Effector memory CD4-positive, alpha-beta T cell (primary cell): ENCODE results near the gene XPO4.
"Not testable (repeated sequence)": the region's sequence is repeated elsewhere in the genome, so short reads cannot be mapped to it uniquely, and the experiment has no call there.

Source experiments
- DNase-seq, 3 donors: peaks; one replicate each; pipeline ENCODE4 v3.0.0-alpha.2; 2020
- H3K27ac ChIP-seq: 2 replicates; pipeline ENCODE4 v1.7.0; 2013; ENCODE audit warnings: mild to moderate bottlenecking, low read length, moderate library complexity; ENCODE audit not compliant: insufficient read depth, poor library complexity, severe bottlenecking
- H3K27me3 ChIP-seq: replicated peaks from 2 replicates; pipeline ENCODE4 v1.7.0; 2013; ENCODE audit warnings: mild to moderate bottlenecking, low read length; ENCODE audit not compliant: insufficient read depth, control insufficient read depth, poor library complexity, severe bottlenecking
- H3K36me3 ChIP-seq: 2 replicates; pipeline ENCODE4 v1.7.0; 2013; ENCODE audit warnings: mild to moderate bottlenecking, low read length, moderate library complexity; ENCODE audit not compliant: control insufficient read depth, insufficient read depth
- H3K4me1 ChIP-seq: 2 replicates; pipeline ENCODE4 v1.7.0; 2013; ENCODE audit warnings: low read length, mild to moderate bottlenecking; ENCODE audit not compliant: control insufficient read depth, insufficient read depth, poor library complexity, severe bottlenecking
- H3K4me3 ChIP-seq: 2 replicates; pipeline ENCODE4 v1.7.0; 2013; ENCODE audit warnings: low read length, low read depth, mild to moderate bottlenecking; ENCODE audit not compliant: insufficient read depth, poor library complexity, severe bottlenecking
- H3K9me3 ChIP-seq: 2 replicates; pipeline ENCODE4 v1.7.0; 2013; ENCODE audit warnings: mild to moderate bottlenecking, low read length, moderate library complexity; ENCODE audit not compliant: control insufficient read depth

Gene XPO4

DNA sequence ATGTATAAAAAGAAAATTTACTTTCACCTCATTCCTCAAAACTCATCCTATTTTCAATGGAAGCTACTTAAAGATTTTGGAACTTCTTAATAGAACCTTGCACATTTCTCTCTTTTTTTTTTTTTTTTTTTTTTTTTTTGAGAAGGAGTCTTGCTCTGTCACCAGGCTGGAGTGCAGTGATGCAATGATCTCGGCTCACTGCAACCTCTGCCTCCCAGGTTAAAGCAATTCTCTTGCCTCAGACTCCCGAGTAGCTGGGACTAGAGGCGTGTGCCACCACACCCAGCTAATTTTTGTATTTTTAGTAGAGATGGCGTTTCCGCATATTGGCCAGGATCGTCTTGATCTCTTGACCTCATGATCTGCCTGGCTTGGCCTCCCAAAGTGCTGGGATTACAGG is 40.9 kb downstream of the XPO4 start:
- not testable (repeated sequence) for H3K27ac ChIP-seq, H3K9me3 ChIP-seq, DNase-seq, H3K4me3 ChIP-seq, H3K27me3 ChIP-seq, H3K36me3 ChIP-seq, H3K4me1 ChIP-seq

DNA sequence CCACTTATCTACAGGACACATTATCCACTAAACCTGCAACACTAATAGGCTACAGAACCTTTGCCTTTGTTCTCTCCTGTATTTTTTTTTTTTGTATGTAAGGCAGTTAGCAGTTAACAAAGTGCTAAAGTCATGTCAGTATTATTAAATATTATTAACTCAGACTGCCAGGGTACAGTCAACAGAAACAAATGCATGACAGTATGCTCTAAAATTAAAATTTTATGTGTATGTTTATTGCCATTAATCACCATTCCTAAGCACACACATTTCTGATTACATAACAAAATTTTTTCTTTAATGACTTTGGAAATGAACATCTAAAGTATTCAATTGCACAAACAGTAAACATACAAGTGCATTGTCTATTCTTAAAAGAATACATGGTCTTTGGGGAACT is 41.7 kb downstream of the XPO4 start:
- peaks cover 9% of the 10 kb centered on the region for H3K36me3 ChIP-seq
- H3K27ac ChIP-seq = no peak overlapping the region
- no peaks in the 10 kb centered on the region for H3K9me3 ChIP-seq
- no peaks in the 10 kb centered on the region for H3K4me1 ChIP-seq
- H3K4me3 ChIP-seq = no peak overlapping the region
- H3K27me3 ChIP-seq = no peaks in the 10 kb centered on the region
- no peak for DNase-seq

DNA sequence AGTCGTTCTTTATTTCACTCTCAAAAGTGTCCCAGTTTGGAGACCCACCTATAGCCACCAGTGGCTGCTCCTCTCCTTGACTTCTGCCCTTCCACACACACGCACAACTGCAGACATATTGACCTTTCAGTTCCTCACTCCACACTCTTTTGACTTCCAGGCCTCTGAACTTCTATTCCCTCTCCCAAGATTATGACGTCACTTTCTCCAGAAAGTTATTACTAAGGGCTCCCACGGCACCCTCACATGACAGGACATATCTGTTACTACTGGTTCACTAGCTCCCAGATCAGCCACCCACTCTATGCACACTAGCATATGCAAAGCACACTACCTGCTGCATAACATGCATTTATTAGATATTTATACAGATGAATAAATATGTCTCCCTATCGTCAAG is 45.9 kb downstream of the XPO4 start:
- H3K27ac ChIP-seq = no peak overlapping the region
- H3K36me3 ChIP-seq = peaks cover under 1% of the 10 kb centered on the region
- no peaks in the 10 kb centered on the region for H3K27me3 ChIP-seq
- H3K4me1 ChIP-seq = no peaks in the 10 kb centered on the region
- no peak for DNase-seq
- H3K4me3 ChIP-seq = no peak overlapping the region
- H3K9me3 ChIP-seq = no peaks in the 10 kb centered on the region

DNA sequence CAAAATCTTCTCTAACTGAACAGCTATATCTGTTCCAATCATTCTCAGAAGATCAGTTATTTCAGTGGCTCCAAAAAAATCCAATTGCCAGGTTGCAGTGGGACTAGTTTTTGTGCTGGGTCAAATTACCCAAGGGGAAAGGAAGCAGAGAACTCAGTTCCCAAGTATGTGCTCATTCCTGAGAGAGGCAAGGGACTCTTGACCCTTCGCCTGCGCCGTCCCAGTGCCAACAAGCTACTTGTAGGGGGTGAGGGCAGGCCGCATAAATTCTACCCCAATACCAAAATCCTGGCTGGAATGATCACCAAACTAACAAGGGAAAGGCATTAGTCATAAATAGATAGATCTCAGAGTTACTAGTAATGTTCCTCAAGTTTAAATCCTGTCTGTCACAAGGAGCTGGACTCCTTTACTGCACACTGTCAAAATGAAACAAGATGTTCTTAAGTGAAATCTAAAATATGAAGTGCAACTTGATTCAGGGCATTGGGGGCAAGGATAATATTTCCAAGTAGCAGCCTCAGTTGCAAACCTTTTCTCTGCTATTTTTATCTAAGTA is 50.6 kb downstream of the XPO4 start:
- no peak overlapping the region for H3K4me3 ChIP-seq
- H3K27ac ChIP-seq = no peak overlapping the region
- no peaks in the 10 kb centered on the region for H3K4me1 ChIP-seq
- no peaks in the 10 kb centered on the region for H3K27me3 ChIP-seq
- H3K9me3 ChIP-seq = no peaks in the 10 kb centered on the region
- H3K36me3 ChIP-seq = no peaks in the 10 kb centered on the region
- DNase-seq = no peak

DNA sequence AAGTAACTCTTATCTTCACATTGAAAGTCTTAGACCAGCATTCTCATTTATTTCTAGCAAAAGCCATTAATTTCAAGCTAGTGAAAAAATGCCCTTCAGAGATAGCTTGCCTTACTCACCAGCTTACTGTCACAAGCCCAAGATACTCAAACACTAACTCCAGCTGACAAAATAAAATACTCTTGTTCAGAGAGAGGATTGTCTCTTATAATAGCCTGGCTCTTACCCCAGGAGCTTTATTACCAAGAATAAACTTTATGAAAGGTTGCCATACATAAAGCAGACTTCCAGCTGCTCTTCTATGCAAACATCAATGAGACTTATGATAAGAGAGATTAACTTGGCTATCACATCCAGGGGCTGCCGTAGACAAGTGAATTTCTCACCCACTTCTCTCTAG is 53.6 kb downstream of the XPO4 start:
- H3K36me3 ChIP-seq = no peaks in the 10 kb centered on the region
- no peaks in the 10 kb centered on the region for H3K9me3 ChIP-seq
- H3K27me3 ChIP-seq = no peaks in the 10 kb centered on the region
- no peak overlapping the region for H3K4me3 ChIP-seq
- no peaks in the 10 kb centered on the region for H3K4me1 ChIP-seq
- DNase-seq = no peak
- H3K27ac ChIP-seq = no peak overlapping the region

DNA sequence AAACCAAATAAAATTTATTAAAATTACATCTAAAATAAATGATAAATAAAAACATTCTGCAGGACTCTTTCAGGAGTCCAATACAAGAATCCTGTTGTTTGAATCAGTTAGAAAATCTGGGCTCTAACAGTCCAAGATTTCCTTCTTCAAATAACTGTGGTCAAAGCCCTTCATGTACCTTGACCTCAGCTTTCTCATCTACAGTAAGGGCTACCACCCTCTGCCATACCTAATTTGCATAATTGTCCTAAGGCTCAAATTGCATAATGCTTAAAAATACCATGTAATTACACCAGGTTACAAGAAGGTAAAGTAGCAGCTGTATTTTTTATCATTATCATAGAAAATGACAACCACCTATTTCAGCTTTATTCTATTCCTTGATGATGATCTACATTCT is 54.3 kb downstream of the XPO4 start:
- Histone ChIP-seq H3K4me3 (no peak overlapping the region), H3K4me1 (no peaks in the 10 kb centered on the region), H3K36me3 (no peaks in the 10 kb centered on the region), H3K27ac (no peak overlapping the region), H3K9me3 (no peaks in the 10 kb centered on the region), H3K27me3 (no peaks in the 10 kb centered on the region)
- DNase-seq = no peak

DNA sequence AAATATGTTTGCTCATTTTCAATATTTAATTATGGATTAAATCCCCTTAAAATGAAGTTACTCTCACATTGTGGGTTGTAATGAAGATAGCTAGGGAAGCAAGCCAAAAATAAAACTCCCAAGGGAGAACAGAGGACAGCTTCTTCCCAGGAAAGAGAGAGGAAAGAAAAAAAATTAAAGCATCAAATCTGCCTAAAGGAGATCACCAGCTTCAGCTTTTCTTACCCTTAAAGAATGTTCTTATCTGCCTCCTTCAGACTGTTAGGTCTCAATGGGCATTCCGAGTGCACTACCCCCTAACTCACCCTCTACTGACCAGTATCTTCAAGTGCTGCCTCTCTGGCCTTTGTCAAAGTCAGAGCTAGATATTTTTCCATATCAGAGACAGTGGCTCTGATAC is 55.2 kb downstream of the XPO4 start:
- Histone ChIP-seq H3K4me3 (no peak overlapping the region), H3K27ac (no peak overlapping the region), H3K27me3 (no peaks in the 10 kb centered on the region), H3K9me3 (no peaks in the 10 kb centered on the region), H3K36me3 (no peaks in the 10 kb centered on the region), H3K4me1 (no peaks in the 10 kb centered on the region)
- no peak for DNase-seq

DNA sequence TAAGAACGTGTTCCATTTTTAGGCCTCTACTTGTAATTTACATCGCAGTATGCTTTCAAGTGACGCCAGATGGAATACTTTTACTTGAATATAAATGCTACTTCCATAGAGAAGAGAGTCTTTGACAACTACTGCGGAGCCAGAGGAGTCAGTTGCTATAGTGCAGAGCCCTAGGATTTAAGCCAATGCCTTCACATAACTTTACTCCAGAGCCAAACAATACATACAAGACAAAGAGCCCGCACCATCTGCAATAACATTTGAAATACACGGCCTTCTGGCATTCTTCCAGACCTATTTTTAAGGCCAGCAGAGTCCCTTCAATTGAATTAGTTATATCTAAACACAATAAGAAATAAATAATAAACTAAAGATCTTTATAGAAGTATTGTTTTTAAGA is 59.4 kb downstream of the XPO4 start:
- peaks cover 4% of the 10 kb centered on the region for H3K36me3 ChIP-seq
- no peak overlapping the region for H3K27ac ChIP-seq
- no peaks in the 10 kb centered on the region for H3K9me3 ChIP-seq
- H3K4me3 ChIP-seq = no peak overlapping the region
- H3K27me3 ChIP-seq = no peaks in the 10 kb centered on the region
- no peaks in the 10 kb centered on the region for H3K4me1 ChIP-seq
- DNase-seq = no peak

DNA sequence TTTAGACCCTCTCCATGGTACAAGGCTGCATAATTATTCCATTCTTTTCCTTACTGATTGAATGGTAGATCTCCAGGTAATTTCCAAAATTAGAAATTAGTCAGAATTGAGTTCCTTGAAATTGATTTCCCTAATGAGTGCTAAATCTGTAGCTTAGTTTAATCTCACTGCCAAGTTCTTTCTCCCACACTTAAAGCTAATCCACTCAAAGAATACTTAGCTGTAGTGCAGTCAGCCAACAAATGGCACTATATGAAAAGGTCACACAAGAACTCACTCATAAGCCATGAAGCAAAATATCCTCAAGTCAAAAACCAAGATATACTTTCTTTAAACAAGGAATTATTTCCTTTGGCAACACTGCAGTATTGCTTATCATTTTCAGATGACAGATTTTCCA is 62.0 kb downstream of the XPO4 start:
- H3K27me3 ChIP-seq = no peaks in the 10 kb centered on the region
- H3K36me3 ChIP-seq = peaks cover 4% of the 10 kb centered on the region
- no peaks in the 10 kb centered on the region for H3K9me3 ChIP-seq
- DNase-seq = no peak
- no peaks in the 10 kb centered on the region for H3K4me1 ChIP-seq
- H3K4me3 ChIP-seq = no peak overlapping the region
- no peak overlapping the region for H3K27ac ChIP-seq

DNA sequence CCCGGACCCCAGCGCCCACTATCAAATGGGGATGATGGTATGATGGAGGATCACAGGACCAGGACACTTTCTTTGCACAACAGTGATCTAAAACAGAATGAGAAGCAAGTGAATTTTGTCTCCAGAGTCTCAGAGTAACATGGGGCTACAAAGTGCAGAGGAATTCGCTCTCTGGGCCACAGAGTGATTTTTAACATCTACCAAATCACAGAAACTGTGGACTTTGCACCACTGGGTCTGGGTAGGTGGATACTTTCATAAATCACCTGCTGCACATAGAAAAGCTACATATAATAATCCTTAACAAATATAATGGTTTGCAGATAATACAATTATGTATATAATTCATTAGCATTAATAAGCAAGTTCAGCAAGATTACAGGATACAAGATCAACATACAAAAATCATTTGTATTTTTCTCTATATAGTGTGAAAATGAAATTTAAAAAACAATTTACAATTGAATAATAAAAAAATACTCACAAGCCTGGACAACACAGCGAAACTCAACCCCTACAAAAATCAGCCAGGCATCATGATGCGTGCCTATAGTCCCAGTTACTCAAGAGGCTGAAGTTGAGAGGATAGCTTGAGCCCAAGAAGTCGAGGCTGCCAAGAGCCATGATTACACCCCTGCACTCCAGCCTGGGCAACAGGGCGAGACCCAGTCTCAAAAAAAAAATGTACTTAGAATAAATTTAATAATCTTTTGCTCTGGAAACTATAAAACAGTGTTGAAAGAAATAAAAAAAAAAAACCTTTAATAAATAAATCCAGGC is 68.5 kb downstream of the XPO4 start:
- Histone ChIP-seq H3K4me1 (no peaks in the 10 kb centered on the region), H3K27me3 (no peaks in the 10 kb centered on the region), H3K4me3 (no peak overlapping the region), H3K27ac (no peak overlapping the region), H3K9me3 (no peaks in the 10 kb centered on the region), H3K36me3 (peaks cover 4% of the 10 kb centered on the region)
- no peak for DNase-seq
